Hepatocyte (in vitro differentiated cells): ENCODE measurements around the gene AMOTL1.

ENCODE experiments used
- EZH2 ChIP-seq: fragments of 200-600 bp; sonication (generic); IDR thresholded peaks from 2 replicates; pipeline ENCODE4 v1.6.1; 2016; ENCODE audit warnings: antibody characterized with exemption, mild to moderate bottlenecking, borderline replicate concordance
- EZH2phosphoT487 ChIP-seq: fragments of 200-600 bp; sonication (generic); IDR thresholded peaks from one replicate; pipeline ENCODE4 v1.6.1; 2018; ENCODE audit warnings: antibody characterized with exemption, mild to moderate bottlenecking, low read depth, moderate library complexity; ENCODE audit not compliant: unreplicated experiment, severe bottlenecking
- TF ChIP-seq, protein P1 (sequence below): fragments of 200-600 bp; sonication (generic); IDR thresholded peaks from 2 replicates; pipeline ENCODE4 v1.5.1; 2016; ENCODE audit warnings: antibody characterized with exemption, mild to moderate bottlenecking; ENCODE audit not compliant: poor library complexity

DNA sequence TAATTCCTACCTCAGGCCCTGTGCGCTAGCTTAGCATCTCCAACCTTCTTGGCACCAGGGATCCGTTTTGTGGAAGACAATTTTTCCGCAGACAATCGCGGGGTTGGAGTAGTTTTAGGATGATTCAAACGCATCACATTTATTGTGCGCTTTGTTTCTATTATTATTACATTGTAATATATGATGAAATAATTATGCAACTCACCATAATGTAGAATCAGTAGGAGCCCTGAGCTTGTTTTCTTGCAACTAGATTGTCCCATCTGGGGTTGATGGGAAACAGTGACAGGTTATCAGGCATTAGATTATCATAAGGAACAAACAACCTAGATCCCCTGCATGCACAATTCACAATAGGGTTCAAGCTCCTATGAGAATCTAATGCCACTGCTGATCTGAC, 52.3 kb downstream of the AMOTL1 start:
- TF ChIP-seq, protein P1, sequence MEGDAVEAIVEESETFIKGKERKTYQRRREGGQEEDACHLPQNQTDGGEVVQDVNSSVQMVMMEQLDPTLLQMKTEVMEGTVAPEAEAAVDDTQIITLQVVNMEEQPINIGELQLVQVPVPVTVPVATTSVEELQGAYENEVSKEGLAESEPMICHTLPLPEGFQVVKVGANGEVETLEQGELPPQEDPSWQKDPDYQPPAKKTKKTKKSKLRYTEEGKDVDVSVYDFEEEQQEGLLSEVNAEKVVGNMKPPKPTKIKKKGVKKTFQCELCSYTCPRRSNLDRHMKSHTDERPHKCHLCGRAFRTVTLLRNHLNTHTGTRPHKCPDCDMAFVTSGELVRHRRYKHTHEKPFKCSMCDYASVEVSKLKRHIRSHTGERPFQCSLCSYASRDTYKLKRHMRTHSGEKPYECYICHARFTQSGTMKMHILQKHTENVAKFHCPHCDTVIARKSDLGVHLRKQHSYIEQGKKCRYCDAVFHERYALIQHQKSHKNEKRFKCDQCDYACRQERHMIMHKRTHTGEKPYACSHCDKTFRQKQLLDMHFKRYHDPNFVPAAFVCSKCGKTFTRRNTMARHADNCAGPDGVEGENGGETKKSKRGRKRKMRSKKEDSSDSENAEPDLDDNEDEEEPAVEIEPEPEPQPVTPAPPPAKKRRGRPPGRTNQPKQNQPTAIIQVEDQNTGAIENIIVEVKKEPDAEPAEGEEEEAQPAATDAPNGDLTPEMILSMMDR = no peak
- TF ChIP-seq EZH2phosphoT487 (no peak), EZH2 (no peak)
